ENCODE measurements around the gene KRTAP10-2.

- TF ChIP-seq POLR2A (IDR thresholded peaks at IDR 0.05; ENCODE audit: low read depth, low read length): no peak
- no peak for TF ChIP-seq POLR2AphosphoS5 (IDR thresholded peaks at IDR 0.05; ENCODE audit: low read depth, low read length)
- TF ChIP-seq TAF1 (IDR thresholded peaks at IDR 0.05; ENCODE audit: borderline replicate concordance, low read depth, low read length): no peak
Measured at GRCh38 chr21:44551340-44551961, at the start of gene KRTAP10-2.
